GM18498 (cell line): ENCODE results near the gene SOX12.

Source experiments
- ATAC-seq: cut with Tn5 transposase; IDR thresholded peaks from one replicate; pipeline ENCODE4 v1.9.1; 2021; ENCODE audit warnings: mild to moderate bottlenecking, moderate library complexity; ENCODE audit not compliant: unreplicated experiment

Gene SOX12

DNA sequence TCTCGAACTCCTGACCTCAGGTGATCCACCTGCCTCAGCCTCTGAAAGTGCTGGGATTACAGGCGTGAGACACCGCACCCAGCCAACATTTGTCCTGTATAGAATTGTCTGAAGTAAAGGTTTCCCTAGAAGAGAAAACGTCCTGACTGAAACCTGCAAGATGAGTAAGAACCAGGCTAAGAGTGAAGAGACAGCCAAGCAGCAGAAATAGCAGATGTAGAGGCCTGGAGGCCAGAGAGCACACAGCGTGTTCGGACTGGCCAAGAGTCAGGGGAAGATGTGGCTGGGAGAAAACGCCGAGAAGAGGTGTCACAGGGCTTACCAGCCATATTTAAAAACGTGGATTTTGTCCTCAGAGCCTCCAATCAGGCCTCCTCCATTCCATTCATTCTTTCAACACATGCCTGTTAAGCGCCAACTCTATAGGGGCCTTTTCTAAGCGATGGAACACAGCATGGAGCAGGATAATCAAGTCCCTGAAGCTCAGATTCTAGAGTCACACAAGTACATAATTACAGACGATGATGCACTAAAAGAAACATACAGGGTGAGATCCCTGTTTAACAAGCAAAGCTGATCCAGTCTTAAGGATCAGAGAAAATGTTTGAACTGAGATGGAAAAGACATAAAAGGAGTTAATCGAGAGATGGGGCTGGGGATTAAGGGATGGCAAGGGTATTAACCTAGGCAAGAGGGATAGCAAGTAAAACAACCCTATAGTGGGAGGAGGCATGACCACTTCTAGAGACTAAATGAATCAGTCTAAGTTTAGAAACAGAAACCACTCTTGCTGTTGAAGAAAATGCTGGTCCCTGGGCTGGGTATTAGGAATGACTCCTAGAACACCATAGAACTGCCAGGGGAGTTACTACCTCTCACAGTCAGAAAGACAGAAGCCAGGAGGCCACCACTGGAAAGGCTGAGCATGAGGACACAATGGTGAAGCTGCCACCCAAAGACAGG lies 23.2 kb upstream of the SOX12 start:
- no peak for ATAC-seq

DNA sequence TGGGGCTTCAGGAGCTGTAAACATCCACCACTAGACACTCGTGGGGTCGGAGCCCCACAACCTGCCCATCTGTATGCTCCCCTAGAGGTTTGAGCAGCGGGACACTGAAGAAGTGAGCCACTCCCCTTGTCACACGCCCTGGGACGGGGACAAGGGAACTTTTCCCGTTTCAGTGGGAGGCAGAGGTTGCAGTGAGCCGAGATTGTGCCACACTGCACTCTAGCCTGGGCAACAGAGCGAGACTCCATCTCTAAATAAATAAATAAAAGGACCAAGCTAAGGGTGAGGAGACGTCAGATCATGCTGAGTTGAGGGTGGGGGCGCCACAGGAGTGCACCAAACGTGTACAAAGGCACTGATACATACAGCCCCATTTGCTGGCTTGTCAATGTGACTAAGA lies 19.6 kb upstream of the SOX12 start:
- ATAC-seq = no peak

DNA sequence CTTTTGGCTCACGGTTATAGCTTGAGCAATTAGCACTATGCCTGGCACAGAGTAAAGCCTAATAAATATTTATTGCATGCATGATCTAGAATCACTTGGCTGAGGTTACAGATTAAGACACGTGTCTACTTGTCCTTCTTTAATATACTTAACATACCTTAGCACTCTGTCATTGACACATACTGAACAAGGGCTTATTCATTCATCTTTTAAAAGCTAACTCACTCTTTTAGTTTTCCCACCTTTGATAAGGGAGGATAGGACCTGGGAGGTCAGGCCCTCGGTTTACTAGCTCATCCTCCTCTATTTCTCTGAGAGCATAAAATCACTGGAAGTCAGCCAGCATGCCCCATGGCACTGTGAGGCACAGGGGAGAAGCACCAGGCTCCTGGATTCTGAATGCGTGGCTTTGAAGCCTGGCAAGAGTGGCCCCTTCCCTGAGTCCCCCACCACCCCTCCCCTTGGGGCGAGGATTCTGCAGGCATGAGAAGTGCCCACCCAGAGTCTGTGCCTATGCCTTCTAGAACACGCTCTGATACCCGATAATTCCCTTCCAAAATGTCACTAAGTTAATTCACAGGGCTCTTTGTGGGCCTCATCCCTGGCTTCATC lies 16.8 kb upstream of the SOX12 start:
- ATAC-seq = no peak

DNA sequence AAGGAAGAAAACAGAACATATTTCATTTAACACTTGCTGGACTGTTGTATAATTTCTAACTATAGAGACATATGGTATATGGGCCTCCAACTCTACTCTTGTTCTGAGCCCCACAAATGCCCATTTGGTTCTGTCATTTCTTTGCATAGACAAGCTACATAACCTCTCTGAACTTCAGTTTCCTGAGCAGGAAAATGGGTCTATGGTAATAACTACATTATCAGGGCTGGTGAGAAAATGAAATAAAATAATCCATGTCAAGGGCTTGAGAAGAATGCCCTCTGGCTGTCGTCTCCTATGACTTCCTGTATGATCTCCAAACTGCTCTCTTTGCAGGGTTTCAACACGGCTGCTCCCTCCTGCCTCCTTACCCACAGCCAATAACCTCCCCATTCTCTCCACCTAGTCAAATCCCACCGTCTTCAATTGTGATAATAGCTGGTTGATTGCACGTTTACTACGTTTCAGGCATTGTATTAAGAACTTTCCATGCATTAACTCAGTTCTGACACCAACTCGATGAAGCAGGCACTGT lies 16.0 kb upstream of the SOX12 start:
- ATAC-seq = no peak

DNA sequence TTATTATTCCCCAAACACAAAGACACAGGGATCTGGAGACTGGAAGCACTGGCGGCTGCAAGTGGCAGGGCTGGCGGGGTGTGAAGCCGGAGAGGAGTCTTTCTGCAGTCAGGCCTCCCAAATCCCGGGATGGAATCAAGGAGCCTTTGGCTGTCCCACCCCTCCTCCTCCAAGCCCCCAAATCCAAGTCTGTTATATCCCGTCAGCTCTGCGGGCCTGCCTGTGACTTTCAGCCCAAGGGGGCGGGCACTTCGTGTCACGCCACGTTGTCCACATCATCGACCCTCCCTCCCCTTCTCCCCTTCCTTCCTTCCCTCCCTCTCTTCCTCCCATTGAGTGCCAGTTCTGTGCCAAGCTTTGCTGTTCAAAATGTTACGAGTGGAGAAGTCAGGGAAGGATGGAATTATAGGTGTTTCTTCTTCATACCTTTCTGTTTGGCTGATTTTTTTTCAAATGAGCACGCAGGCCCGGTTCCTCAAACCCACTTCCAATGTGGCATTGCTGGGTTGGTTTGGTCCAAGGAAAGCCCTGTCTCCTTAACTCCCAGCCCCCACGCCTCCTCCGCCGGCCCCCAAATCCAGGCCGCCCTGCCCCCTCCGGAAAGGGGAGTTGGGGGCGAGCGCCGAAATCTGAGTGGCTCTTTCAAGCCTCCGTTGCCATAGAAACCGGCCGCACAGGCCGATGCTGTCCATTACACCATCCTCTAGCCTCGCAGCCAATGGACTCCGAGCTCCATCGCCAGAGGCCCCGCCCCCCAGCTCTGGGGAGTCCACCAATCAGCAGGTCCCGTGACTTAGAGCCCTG lies 15.3 kb upstream of the SOX12 start:
- peak; percentile 99 for ATAC-seq

DNA sequence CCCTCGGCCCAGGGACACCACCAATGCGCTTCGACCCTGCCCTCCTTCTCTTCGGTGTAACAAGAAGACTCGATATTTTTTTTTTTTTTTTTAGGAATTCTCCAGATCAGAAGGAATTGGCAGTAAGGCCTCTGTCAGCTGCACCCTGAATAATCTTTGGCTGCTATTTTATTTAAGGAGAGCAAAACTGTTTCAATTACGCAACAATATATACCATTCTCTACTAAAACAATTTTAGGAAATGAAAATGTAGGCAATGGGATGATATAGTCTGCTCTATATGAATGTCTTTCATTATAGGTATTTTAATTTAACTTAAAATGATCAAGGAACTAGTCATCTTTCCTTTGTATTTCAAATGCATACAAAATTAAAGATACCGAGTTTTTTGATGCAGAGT lies 14.7 kb upstream of the SOX12 start:
- no peak for ATAC-seq

DNA sequence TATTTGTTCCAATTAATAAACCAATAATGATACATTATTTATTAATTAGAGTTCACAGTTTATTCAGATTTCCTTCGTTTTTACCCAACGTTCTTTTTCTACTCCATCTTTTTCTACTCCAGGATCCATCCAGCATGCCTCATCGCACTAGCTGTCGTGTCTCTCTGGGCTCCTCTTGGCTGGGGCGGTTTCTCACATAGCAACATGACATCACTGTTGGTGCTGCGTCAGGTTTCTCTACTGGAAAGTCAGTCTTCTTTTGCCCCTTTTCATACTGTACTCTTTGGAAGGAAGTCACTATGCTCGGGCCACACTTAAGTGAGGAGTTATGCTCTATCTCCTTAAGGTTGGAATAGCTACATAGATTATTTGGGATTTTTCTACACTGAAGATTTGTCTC lies 13.7 kb upstream of the SOX12 start:
- no peak for ATAC-seq

DNA sequence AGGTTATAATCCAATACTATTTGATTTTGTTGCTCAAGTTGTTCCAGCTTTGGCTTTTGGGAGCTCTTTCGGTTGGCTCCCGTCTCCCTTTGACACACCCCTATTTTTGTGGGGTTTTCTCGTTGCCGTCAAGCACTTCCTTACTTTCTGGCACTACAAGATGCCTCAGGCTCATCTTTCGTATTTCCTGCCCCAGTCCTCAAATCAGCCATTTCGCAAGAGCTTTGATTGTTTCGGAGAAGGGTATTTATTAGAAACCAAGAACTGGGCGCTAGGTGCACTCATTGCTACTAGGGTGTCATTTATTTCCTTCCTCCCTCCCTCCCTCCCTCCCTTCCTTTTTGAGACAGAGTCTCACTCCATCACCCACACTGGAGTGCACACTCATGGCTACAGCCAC lies 13.3 kb upstream of the SOX12 start:
- ATAC-seq = no peak

DNA sequence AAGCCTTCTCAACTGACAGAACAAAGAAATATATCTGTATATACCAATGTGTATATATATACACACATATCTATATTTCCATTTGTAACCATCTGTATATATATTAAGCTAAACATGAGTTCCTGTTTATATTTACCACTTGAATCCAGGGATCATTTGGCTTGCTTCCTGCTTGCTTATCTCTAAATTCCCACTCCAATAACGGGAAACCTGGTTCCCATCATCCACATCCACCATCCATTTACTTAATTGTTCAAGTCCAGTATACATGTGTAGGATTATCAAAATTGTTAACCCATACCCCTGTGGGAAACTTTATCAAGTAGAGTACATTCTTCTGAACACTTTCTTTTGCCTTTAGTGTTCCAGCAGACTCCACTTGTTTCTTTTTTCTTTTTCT lies 12.5 kb upstream of the SOX12 start:
- no peak for ATAC-seq

DNA sequence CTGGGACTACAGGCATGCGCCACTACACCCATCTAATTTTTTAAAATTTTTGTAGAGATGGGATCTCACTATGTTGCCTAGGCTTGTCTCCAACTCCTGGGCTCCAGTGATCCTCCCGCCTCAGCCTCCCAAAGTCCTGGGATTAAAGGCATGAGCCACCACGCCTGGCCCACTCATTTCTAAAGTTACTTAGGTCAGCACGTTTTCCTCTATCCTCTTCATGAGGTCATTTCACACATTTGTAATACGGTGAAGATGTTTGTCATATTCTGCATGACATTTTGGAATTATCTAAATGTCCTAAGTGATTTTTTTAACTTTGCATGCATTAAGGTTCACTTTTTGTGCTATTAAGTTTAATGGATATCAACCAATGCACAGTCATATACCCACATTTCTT lies 11.9 kb upstream of the SOX12 start:
- no peak for ATAC-seq

DNA sequence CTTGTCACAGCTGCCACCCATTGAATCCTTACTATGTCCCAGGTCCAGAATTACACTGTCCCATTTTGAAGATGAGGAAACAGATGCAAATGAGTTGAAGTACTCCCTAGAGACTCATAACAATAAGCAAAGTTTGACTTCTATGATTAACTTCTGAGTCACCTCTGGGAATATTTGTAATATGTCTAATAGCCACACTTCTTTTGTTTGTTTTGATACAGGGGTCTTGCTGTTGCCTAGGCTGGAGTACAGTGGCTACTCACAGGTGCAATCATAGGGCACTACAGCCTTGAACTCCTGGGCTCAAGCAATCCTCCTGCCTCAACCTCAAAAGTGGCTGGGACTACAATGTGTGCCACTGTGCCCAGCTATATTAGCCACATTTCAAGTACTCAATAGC lies 11.4 kb upstream of the SOX12 start:
- no peak for ATAC-seq

DNA sequence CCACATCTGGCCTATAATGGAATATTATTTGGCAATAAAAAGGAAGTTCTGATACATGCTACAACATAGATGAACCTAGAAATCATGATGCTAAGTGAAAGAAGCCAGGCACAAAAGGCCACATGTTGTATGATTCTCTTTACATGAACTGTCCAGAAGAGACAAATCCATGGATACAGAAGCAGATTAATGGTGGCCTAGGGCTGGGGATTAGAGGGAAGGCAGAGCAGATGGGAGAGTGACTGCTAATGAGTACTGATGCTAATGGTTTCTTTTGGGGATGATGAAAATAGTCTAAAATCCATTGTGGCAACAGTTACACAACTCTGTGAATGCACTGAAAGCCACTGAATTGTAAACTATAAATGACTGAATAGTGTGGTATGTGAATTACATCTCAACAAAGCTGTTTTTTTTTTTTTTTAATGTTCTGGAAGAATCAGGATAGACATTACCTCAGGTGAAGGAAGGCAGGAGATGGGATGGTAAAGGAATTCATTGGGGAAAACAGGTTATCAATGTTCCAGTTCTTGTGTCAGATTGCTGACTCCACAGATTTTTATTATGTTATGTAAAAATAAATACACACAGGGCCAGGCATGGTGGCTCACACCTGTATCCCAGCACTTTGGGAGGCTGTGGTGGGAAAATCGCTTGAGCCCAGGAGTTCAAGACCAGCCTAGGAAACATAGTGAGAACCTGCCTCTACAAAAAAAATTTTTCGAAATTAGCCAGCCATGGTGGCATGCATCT lies 8.9 kb upstream of the SOX12 start:
- no peak for ATAC-seq

DNA sequence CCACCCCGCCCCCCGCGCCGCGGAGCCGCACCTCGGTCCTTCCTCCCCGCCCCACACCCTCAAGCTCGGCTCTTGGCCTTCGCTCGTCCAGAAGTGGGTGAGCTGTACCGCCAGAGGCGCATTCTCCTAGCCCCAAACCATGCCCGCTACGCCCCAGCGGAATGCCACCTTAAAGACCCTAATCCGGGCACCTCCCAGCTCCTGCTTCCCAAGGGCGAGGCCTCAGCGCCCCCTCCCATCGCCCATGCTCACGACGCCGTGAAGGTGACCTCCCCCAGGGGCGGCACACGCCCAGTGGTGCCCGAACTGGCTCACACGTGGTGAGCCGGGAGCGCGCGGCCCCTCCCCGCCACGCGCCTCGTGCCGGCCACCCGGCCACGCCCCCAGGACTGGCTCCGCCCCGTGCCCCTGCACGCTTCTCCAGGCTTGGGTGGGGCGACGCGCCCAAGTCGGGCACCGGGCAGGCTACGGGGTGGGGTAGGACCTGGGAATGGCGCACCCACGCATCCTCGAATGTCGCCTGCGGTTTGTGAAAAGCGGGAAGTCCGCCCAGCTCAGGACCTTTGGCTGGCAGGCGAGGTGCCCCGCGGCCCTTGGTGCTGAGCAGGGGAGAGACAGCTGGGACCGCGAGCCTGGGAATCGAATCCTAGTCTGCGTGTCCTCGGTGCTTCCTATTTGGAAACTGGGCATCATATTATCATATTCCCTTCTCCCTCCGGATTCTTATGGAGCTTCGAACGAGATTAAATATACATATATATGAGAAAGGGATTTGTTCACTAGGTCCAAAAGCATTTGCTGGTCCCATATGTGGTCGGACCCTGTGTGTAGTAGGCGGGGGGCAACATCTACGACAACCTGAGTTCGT lies 941 bp upstream of the SOX12 start:
- ATAC-seq = peak; percentile 57

DNA sequence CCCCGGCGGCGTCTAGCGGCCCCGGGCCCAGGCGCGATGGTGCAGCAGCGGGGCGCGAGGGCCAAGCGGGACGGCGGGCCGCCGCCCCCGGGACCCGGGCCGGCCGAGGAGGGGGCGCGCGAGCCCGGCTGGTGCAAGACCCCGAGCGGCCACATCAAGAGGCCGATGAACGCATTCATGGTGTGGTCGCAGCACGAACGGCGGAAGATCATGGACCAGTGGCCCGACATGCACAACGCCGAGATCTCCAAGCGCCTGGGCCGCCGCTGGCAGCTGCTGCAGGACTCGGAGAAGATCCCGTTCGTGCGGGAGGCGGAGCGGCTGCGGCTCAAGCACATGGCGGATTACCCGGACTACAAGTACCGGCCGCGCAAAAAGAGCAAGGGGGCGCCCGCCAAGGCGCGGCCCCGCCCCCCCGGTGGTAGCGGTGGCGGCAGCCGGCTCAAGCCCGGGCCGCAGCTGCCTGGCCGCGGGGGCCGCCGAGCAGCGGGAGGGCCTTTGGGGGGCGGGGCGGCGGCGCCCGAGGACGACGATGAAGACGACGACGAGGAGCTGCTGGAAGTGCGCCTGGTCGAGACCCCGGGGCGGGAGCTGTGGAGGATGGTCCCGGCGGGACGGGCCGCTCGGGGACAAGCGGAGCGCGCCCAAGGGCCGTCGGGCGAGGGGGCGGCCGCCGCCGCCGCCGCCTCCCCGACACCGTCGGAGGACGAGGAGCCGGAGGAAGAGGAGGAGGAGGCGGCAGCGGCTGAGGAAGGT lies 715 bp downstream of the SOX12 start:
- ATAC-seq = peak; percentile 5

DNA sequence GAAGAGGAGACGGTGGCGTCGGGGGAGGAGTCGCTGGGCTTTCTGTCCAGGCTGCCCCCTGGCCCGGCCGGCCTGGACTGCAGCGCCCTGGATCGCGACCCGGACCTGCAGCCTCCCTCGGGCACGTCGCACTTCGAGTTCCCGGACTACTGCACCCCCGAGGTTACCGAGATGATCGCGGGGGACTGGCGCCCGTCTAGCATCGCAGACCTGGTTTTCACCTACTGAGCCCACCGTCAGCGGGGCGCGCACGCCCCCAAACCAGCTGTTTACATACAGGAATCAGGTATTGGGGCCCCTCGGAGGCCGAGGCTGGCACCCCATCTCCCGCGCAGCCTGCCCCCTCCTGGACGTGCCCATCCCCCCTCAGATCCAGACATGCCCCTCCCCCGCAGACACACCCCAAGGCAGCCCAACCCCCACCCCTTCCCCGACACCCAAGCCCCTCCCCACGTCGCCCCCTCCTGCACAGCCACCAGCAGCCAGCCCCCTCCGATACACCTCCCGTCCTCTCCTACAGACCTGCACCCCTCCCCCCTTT lies 1.4 kb downstream of the SOX12 start:
- no peak for ATAC-seq

DNA sequence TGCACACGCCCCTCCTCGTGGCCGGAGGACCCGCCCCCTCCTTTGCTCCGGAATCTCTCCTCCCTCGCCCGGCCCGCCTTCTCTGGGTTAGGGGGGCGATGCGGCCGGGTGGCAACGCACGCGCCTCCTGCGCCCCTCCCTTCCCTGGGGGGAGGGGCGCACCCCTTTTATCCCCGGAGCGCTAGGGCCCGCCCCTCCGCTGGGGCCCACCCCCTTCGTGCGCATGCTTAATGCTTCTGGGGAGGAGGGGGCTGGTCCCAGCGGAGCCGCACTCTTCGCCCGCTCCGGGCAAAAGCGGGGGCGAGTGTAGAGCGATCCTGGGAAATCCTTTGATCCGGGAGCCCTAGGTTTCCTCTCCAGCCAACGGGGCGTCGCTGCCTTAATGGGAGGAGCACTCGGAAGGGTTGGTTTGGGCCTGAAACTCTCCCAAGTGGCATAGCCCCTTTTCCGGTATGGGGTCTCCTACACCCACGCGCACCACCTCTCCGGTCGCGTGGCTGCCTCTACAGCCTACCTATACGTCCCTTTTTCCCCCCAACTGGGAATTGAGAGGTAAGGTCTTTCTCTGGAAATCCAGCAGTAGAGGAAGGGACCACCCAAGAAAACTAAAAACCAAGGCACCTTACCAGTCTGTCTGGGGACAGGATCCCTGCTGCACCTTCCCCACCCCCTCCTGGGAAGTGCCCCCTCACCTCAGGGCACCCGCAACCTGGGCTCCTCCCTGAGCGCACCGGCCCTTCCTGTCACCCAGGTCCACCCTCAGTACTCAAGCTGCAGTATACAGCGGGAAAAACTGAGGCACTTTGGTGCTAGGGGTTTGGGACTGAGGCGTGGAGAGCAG lies 2.1 kb downstream of the SOX12 start:
- no peak for ATAC-seq

DNA sequence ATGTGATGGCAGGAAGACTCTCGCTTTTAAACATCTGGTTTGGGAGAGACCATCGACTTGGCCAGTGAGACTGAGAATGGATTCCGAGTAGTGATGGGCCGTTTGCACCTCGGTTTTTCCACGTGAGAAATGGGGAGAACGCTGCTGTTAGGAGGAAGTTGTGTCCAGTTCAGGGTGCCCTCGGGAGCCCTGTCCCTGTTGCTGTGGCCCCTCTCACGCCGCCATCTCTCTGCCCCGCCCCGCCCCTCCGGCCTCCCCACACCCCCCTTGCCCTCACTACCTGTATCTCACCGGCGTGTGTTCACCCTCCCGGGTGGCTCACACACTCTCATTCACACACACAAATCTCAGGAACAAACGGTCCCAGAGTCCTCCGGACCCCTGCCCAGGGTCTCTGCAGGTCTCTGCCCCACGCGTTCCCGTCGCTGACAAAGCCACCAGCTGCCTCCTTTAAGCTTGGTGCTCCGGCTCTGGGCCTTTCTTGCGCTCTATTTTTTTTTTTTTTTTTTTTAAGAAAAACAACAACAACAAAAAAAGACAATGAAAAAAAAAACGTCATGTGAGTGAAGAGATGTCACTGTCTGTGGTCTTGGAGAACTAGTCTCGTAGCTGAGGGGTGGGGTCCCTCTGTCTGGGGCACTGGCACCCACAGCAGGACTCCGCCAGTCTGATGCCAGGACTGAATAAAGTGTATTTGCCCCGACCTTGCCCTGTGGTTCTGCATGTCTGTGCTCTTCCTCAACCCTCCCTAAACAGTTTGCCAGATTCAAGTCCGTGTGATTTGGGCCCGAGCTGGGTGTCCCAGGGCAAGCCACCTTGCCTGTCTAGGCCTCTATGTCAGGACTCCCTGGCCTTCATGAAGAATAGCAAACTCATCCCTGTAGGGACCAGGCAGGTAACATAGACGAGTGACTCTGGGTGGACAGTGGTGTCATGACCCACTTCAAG lies 2.9 kb downstream of the SOX12 start:
- no peak for ATAC-seq
